Body of pancreas (tissue), 4 donors: ENCODE measurements around the gene TSFM.

Experiments used
- CTCF ChIP-seq, 7 experiments: fragments of 450-650 bp in 4 of 7; fragments of 200-600 bp in 3 of 7; sonication (generic) in 3 of 7; IDR thresholded peaks; one replicate each; pipeline ENCODE4 v1.5.1; 2016 to 2019; ENCODE audit warnings: antibody characterized with exemption in 7 of 7
- POLR2A ChIP-seq, 3 donors: fragments of 450-650 bp; IDR thresholded peaks; one replicate each; pipeline ENCODE4 v1.6.1; 2016; ENCODE audit warnings: antibody characterized with exemption in 3 of 3, mild to moderate bottlenecking in 2 of 3

DNA sequence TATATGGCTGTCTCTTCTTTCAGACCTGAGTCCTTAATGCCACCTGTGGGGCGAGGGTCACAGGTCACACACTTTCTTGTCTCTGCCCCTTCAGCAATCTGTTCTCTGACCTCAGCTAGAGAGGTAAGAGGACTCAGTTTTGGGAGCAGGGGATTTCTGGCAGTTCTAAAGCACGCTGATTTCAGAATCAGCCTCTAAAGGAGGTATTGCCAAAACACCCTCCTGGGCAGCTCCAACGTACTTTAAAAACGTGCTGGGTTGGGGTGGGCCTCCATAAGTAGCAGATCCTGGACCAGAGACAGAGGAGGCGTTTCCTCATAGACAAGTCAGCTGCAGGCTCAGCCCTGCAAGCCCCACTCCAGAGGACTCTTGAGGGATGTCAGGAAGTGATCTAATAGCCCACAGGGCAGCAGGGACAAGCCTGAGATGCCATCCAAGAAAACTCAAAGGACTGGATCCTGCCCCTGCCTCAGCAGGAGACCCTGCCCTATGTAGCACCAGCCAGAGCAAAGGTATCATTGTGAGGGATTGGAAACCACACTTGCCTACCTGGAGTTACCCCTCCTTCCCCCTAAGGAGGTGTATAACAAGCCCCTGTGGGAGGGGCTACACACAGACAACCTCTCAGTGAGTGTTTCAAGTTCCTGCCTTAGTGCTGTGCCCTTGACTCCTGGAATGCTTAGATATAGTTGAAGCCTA lies 55.4 kb downstream of the TSFM start:
- no peak for TF ChIP-seq CTCF (IDR thresholded peaks at IDR 0.05)
- no peak for TF ChIP-seq POLR2A (IDR thresholded peaks at IDR 0.05)
